ENCODE results near the gene PLXNC1.
A peak's percentile ranks its signal among the peaks of the same experiment; 100 is the strongest.

Gene PLXNC1

DNA sequence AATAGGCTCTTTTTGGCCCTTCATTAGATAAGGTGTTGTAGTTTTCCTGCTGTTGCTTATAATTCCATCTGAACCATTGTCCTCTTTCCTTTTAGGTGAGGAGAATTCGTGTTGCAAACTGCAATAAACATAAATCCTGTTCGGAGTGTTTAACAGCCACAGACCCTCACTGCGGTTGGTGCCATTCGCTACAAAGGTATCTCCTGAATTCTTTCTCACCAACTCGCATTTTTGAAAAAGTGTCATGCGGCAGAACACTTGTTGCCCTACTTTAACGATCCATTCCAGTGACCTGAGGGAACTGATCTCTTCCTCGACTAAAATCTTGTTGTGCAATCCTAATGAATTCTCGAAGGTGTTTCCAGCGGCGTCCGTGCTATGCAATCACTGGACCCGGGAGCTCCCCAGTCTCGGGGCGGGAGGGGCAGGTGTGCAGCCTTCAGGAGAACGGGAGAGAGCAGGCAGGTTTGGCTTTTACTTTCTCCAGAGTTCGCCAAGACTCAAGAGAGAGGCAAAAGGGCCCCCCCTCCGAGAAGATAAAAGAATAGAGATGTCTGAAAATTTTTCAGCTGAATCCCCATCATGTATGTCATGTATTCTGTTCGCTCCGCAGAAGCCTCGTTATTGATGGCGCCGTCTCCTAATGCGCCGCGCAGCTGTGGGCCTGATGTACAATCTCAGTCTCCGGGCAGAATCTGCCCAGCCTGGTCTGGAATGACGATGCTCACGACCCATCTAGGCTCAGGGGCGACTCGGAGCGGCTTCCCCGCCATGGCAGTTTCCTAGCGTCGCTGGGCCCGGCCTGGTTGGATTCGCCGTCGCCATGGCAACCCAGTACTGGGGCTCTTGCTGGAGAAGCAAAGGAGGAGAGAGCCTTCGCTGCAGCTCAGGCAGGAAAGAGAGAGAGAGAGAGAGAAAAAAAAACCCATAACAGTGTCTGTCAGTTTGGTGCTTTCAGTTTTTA is 38.2 kb downstream of the PLXNC1 start:
- peak; percentile 39 for DNase-seq (ENCODE audit: low read depth)
- no peaks in the 10 kb centered on the region for H3K9me3 ChIP-seq (ENCODE audit: control insufficient read depth, low read length)
- no peak overlapping the region for H3K9ac ChIP-seq (ENCODE audit: low read length)
- H3K36me3 ChIP-seq (ENCODE audit: control insufficient read depth, insufficient read depth, low read length, severe bottlenecking), result no peaks in the 10 kb centered on the region
- no peak overlapping the region for H3K4me3 ChIP-seq (ENCODE audit: low read length)
- H3K27me3 ChIP-seq (replicated peaks; ENCODE audit: control insufficient read depth, insufficient read depth, low read length), result peaks cover 22% of the 10 kb centered on the region
- no peaks in the 10 kb centered on the region for H3K4me1 ChIP-seq (ENCODE audit: control insufficient read depth, insufficient read depth, low read length)

DNA sequence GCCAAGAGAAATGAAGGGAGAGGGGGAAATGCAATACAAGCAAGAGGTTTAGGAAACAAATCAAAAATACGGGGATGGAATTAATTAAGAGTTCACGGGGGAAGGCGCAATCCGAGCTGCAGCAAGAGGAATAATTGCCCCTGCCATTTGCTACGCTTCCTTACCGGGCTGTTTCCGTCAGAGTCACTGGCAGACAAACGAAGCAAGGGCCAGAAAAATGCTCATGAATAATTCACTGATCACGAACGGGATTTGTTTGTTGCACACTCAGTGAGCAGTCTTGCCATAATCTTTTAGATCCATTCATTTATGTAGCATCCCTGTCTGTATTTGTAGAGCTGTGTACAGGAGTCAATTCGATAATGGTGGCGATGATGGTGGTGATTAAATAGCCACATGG is 39.0 kb downstream of the PLXNC1 start:
- DNase-seq (ENCODE audit: low read depth), result peak; percentile 37
- no peak overlapping the region for H3K9ac ChIP-seq (ENCODE audit: low read length)
- H3K36me3 ChIP-seq (ENCODE audit: control insufficient read depth, insufficient read depth, low read length, severe bottlenecking), result no peaks in the 10 kb centered on the region
- H3K4me1 ChIP-seq (ENCODE audit: control insufficient read depth, insufficient read depth, low read length), result no peaks in the 10 kb centered on the region
- peaks cover 22% of the 10 kb centered on the region for H3K27me3 ChIP-seq (replicated peaks; ENCODE audit: control insufficient read depth, insufficient read depth, low read length)
- no peak overlapping the region for H3K4me3 ChIP-seq (ENCODE audit: low read length)
- H3K9me3 ChIP-seq (ENCODE audit: control insufficient read depth, low read length), result peaks cover 2% of the 10 kb centered on the region

- no peak for DNase-seq (ENCODE audit: low read depth)
- no peaks in the 10 kb centered on the region for H3K36me3 ChIP-seq (ENCODE audit: control insufficient read depth, insufficient read depth, low read length, severe bottlenecking)
- peaks cover 12% of the 10 kb centered on the region for H3K27me3 ChIP-seq (replicated peaks; ENCODE audit: control insufficient read depth, insufficient read depth, low read length)
- no peaks in the 10 kb centered on the region for H3K4me1 ChIP-seq (ENCODE audit: control insufficient read depth, insufficient read depth, low read length)
- H3K9me3 ChIP-seq (ENCODE audit: control insufficient read depth, low read length), result peaks cover 5% of the 10 kb centered on the region
- no peak overlapping the region for H3K4me3 ChIP-seq (ENCODE audit: low read length)
- H3K9ac ChIP-seq (ENCODE audit: low read length), result no peak overlapping the region
Observed at GRCh38 chr12:94190623-94191022, 42.2 kb downstream of the PLXNC1 start.

DNA sequence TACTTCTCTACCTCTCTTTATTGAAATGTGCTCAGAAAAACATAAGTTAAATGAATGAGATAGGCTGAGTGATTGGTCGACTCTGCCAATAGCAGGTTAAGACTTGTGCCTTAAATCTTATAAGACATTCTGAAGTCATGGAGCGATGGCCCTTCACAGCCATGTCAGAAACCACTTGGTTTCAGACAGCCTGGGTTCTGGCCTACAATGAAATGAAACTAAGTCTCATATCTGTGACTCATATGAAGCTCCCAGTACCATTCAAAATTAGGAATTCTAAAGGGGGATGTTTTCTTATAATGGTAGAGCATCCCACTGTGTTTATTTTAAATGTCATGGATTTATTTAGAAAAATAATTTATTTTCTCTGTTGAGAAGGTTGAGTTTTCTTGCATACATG is 42.6 kb downstream of the PLXNC1 start:
- H3K4me3 ChIP-seq (ENCODE audit: low read length), result no peak overlapping the region
- no peaks in the 10 kb centered on the region for H3K4me1 ChIP-seq (ENCODE audit: control insufficient read depth, insufficient read depth, low read length)
- no peak overlapping the region for H3K9ac ChIP-seq (ENCODE audit: low read length)
- H3K27me3 ChIP-seq (replicated peaks; ENCODE audit: control insufficient read depth, insufficient read depth, low read length), result peaks cover 11% of the 10 kb centered on the region
- H3K9me3 ChIP-seq (ENCODE audit: control insufficient read depth, low read length), result peaks cover 5% of the 10 kb centered on the region
- no peak for DNase-seq (ENCODE audit: low read depth)
- H3K36me3 ChIP-seq (ENCODE audit: control insufficient read depth, insufficient read depth, low read length, severe bottlenecking), result no peaks in the 10 kb centered on the region

DNA sequence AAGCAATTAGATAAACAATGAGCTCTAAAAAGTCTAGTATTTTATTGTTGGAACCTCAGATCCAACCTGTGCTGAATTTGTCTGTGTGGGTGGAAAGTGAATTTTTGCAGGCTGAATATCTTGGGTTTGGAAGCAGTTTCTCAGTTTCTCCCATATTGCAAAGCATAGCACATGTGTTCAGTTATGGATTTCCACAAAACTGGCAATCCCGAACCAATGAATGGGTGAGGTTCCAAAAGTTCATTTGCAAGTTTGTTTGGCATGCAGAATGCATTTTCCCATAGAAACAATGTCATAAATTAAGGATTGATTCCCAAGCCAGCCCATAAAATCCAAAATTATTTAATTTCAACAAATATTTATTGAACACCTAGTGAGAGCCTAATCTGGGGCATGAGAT is 43.4 kb downstream of the PLXNC1 start:
- Histone ChIP-seq H3K36me3 (ENCODE audit: control insufficient read depth, insufficient read depth, low read length, severe bottlenecking) (no peaks in the 10 kb centered on the region), H3K9ac (ENCODE audit: low read length) (no peak overlapping the region), H3K4me1 (ENCODE audit: control insufficient read depth, insufficient read depth, low read length) (no peaks in the 10 kb centered on the region), H3K4me3 (ENCODE audit: low read length) (no peak overlapping the region), H3K27me3 (replicated peaks; ENCODE audit: control insufficient read depth, insufficient read depth, low read length) (peaks cover 11% of the 10 kb centered on the region), H3K9me3 (ENCODE audit: control insufficient read depth, low read length) (peaks cover 8% of the 10 kb centered on the region)
- no peak for DNase-seq (ENCODE audit: low read depth)

GRCh38 chr12:94192506-94192905 is 44.1 kb downstream of the PLXNC1 start:
- Histone ChIP-seq H3K36me3 (ENCODE audit: control insufficient read depth, insufficient read depth, low read length, severe bottlenecking) (no peaks in the 10 kb centered on the region), H3K4me1 (ENCODE audit: control insufficient read depth, insufficient read depth, low read length) (no peaks in the 10 kb centered on the region), H3K9ac (ENCODE audit: low read length) (no peak overlapping the region), H3K27me3 (replicated peaks; ENCODE audit: control insufficient read depth, insufficient read depth, low read length) (peaks cover 6% of the 10 kb centered on the region), H3K9me3 (ENCODE audit: control insufficient read depth, low read length) (peaks cover 12% of the 10 kb centered on the region), H3K4me3 (ENCODE audit: low read length) (no peak overlapping the region)
- no peak for DNase-seq (ENCODE audit: low read depth)

DNA sequence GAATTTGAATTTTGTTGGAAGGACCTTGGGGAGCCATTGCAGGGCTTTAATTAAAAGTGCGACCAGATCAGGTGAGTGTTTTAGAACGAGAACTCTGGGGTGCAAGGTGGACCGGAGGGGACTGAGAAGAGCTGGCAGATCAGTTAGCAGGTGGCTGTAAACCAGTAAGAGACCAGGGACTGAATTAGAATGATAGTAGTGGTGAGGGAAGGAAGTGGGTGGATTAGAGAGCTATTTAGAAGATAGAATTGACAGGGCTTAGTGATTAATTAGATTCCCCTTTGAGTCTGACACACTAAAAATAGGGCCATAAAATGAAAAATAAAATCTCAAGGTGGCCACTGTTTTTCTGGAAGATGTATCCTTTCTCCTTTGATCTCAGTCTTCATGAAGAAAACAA is 44.8 kb downstream of the PLXNC1 start:
- no peaks in the 10 kb centered on the region for H3K36me3 ChIP-seq (ENCODE audit: control insufficient read depth, insufficient read depth, low read length, severe bottlenecking)
- H3K4me3 ChIP-seq (ENCODE audit: low read length), result no peak overlapping the region
- no peak overlapping the region for H3K9ac ChIP-seq (ENCODE audit: low read length)
- DNase-seq (ENCODE audit: low read depth), result no peak
- H3K27me3 ChIP-seq (replicated peaks; ENCODE audit: control insufficient read depth, insufficient read depth, low read length), result no peaks in the 10 kb centered on the region
- H3K9me3 ChIP-seq (ENCODE audit: control insufficient read depth, low read length), result peaks cover 12% of the 10 kb centered on the region
- H3K4me1 ChIP-seq (ENCODE audit: control insufficient read depth, insufficient read depth, low read length), result no peaks in the 10 kb centered on the region

DNA sequence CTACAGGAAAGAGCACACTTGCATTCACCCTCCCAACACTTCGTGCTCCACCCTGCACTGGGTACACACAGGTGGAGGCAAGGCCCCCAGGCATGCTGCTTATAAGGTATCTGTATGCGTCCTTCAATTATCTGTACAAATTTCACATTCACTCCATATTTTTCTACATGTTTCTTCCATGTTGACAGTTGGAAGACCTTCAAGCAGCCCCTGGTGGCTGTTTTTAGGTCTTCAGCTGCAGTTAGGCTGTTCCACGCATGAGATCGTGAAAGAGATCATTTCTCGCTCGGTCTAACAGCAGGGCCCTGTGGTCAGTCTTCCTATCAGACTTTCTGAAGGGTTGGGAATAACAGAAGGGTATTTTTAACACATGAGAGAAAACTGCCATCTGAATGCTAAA is 47.1 kb downstream of the PLXNC1 start:
- H3K9ac ChIP-seq (ENCODE audit: low read length), result no peak overlapping the region
- peaks cover 6% of the 10 kb centered on the region for H3K27me3 ChIP-seq (replicated peaks; ENCODE audit: control insufficient read depth, insufficient read depth, low read length)
- DNase-seq (ENCODE audit: low read depth), result no peak
- H3K4me1 ChIP-seq (ENCODE audit: control insufficient read depth, insufficient read depth, low read length), result no peaks in the 10 kb centered on the region
- no peaks in the 10 kb centered on the region for H3K36me3 ChIP-seq (ENCODE audit: control insufficient read depth, insufficient read depth, low read length, severe bottlenecking)
- H3K9me3 ChIP-seq (ENCODE audit: control insufficient read depth, low read length), result peaks cover 12% of the 10 kb centered on the region
- H3K4me3 ChIP-seq (ENCODE audit: low read length), result no peak overlapping the region

- peaks cover 6% of the 10 kb centered on the region for H3K27me3 ChIP-seq (replicated peaks; ENCODE audit: control insufficient read depth, insufficient read depth, low read length)
- H3K4me3 ChIP-seq (ENCODE audit: low read length), result no peak overlapping the region
- no peaks in the 10 kb centered on the region for H3K4me1 ChIP-seq (ENCODE audit: control insufficient read depth, insufficient read depth, low read length)
- peaks cover 7% of the 10 kb centered on the region for H3K9me3 ChIP-seq (ENCODE audit: control insufficient read depth, low read length)
- no peaks in the 10 kb centered on the region for H3K36me3 ChIP-seq (ENCODE audit: control insufficient read depth, insufficient read depth, low read length, severe bottlenecking)
- H3K9ac ChIP-seq (ENCODE audit: low read length), result no peak overlapping the region
- DNase-seq (ENCODE audit: low read depth), result no peak
Observed at GRCh38 chr12:94198469-94198868, 50.1 kb downstream of the PLXNC1 start.

DNA sequence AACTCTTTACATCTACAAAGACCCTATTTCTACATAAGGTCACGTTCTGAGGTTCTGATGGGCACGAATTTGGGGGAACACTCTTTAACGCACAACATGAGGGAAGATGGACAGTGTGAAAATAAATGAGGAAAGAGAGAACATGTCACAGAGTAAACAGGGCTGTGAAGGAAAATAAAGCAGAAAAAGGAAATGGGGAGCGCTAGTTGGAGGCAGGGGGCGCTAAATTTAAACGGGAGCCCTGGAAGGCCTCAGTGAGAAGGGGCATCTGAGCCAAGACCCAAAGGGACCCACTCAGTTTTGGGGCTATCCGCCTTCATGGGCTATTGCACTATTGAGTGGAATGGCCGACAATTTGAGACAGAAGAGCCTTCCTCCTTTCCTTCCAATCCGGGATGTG is 50.5 kb downstream of the PLXNC1 start:
- Histone ChIP-seq H3K4me3 (ENCODE audit: low read length) (no peak overlapping the region), H3K9me3 (ENCODE audit: control insufficient read depth, low read length) (peaks cover 7% of the 10 kb centered on the region), H3K4me1 (ENCODE audit: control insufficient read depth, insufficient read depth, low read length) (no peaks in the 10 kb centered on the region), H3K36me3 (ENCODE audit: control insufficient read depth, insufficient read depth, low read length, severe bottlenecking) (no peaks in the 10 kb centered on the region), H3K27me3 (replicated peaks; ENCODE audit: control insufficient read depth, insufficient read depth, low read length) (peaks cover 6% of the 10 kb centered on the region), H3K9ac (ENCODE audit: low read length) (no peak overlapping the region)
- DNase-seq (ENCODE audit: low read depth), result no peak

GRCh38 chr12:94200069-94200468 is 51.7 kb downstream of the PLXNC1 start:
- no peaks in the 10 kb centered on the region for H3K4me1 ChIP-seq (ENCODE audit: control insufficient read depth, insufficient read depth, low read length)
- no peaks in the 10 kb centered on the region for H3K36me3 ChIP-seq (ENCODE audit: control insufficient read depth, insufficient read depth, low read length, severe bottlenecking)
- no peak for DNase-seq (ENCODE audit: low read depth)
- H3K9ac ChIP-seq (ENCODE audit: low read length), result no peak overlapping the region
- peaks cover 7% of the 10 kb centered on the region for H3K9me3 ChIP-seq (ENCODE audit: control insufficient read depth, low read length)
- H3K27me3 ChIP-seq (replicated peaks; ENCODE audit: control insufficient read depth, insufficient read depth, low read length), result peaks cover 6% of the 10 kb centered on the region
- H3K4me3 ChIP-seq (ENCODE audit: low read length), result no peak overlapping the region

All from adipocyte (in vitro differentiated cells).